GM12878 (cell line): ENCODE results near the gene LIPE. TPM values are rescaled to one million over a fixed set of nuclear protein-coding genes. Genes with fewer than 3 reads are reported as not detected.

Experiments used
- ATAC-seq: fragments of 200-7000 bp; cut with Tn5 transposase; 3 replicates; pipeline ENCODE4 v1.9.1; 2020; ENCODE audit warnings: mild to moderate bottlenecking, moderate library complexity
- BruUV-seq: library from RNA; stranded (reverse); fragments of 400-500 nt; replicated peaks from 2 replicates; lab custom pipeline; 2021; lab: Mats Ljungman, UMichigan
- CTCF ChIA-PET: fragments of 300-600 bp; sonication (Branson Sonifier 250); formaldehyde crosslinking; extraction: SDS; loops from one replicate; lab custom pipeline; 2021; ENCODE audit warnings: inconsistent platforms; lab: Yijun Ruan, JAX
- POLR2A ChIA-PET: fragments of 350-600 bp; formaldehyde crosslinking; extraction: SDS; loops from one replicate; lab custom pipeline; 2021; ENCODE audit warnings: inconsistent platforms; lab: Charles Lee
- RAD21 ChIA-PET: fragments of 300-600 bp; sonication (Branson Sonifier 250); formaldehyde crosslinking; loops from one replicate; lab custom pipeline; 2023; ENCODE audit warnings: antibody characterized with exemption; ENCODE audit not compliant: unreplicated experiment; lab: Charles Lee
- SMC1A ChIA-PET: fragments of 300-600 bp; sonication (Branson Sonifier 250); formaldehyde crosslinking; loops from one replicate; lab custom pipeline; 2023; ENCODE audit not compliant: unreplicated experiment, uncharacterized antibody; lab: Charles Lee
- DNase-seq: peaks from one replicate; pipeline ENCODE4 v3.0.0-alpha.2; 2011; ENCODE audit warnings: low read depth, low spot score
- FAIRE-seq: peaks from 3 replicates; lab custom pipeline; 2011; peaks lifted over from hg19 to GRCh38; lab: Jason Lieb, UNC
- H2AFZ ChIP-seq: 2 replicates; pipeline ENCODE4 v1.6.0; 2011; ENCODE audit warnings: low read depth, low read length, control low read depth; ENCODE audit not compliant: control insufficient read depth
- H3K27ac ChIP-seq: 2 replicates; pipeline ENCODE4 v1.5.1; 2011; ENCODE audit warnings: control low read depth; ENCODE audit not compliant: control insufficient read depth, insufficient read depth
- H3K27me3 ChIP-seq, 2 experiments: replicated peaks in 1 of 2; 2 replicates each; pipeline versions ENCODE4 v1.6.0 to v1.6.1; 2011; ENCODE audit warnings: low read length in 1 of 2; ENCODE audit not compliant: control insufficient read depth in 2 of 2, insufficient read depth in 2 of 2
- H3K36me3 ChIP-seq, 2 experiments: 2 replicates each; pipeline ENCODE4 v1.5.1; 2011; ENCODE audit warnings: low read length in 1 of 2; ENCODE audit not compliant: control insufficient read depth in 2 of 2, insufficient read depth in 2 of 2
- H3K4me1 ChIP-seq: 2 replicates; pipeline ENCODE4 v1.6.1; 2011; ENCODE audit warnings: mild to moderate bottlenecking, low read length, moderate library complexity, mixed read lengths; ENCODE audit not compliant: control insufficient read depth, insufficient read depth
- H3K4me2 ChIP-seq: 2 replicates; pipeline ENCODE4 v1.6.0; 2011; ENCODE audit warnings: control low read depth; ENCODE audit not compliant: control insufficient read depth, insufficient read depth
- H3K4me3 ChIP-seq: fragments of 200-600 bp; sonication (generic); 2 replicates; pipeline ENCODE4 v1.5.1; 2016
- H3K79me2 ChIP-seq: 2 replicates; pipeline ENCODE4 v1.6.0; 2011; ENCODE audit warnings: low read length; ENCODE audit not compliant: control insufficient read depth, insufficient read depth
- H3K9ac ChIP-seq: 2 replicates; pipeline ENCODE4 v1.8.0; 2011; ENCODE audit warnings: low read length, control low read depth, mixed read lengths; ENCODE audit not compliant: control insufficient read depth, insufficient read depth
- H3K9me3 ChIP-seq: replicated peaks from 3 replicates; pipeline ENCODE4 v1.5.1; 2011; ENCODE audit warnings: mild to moderate bottlenecking, low read length; ENCODE audit not compliant: control insufficient read depth, insufficient read depth
- H4K20me1 ChIP-seq: 2 replicates; pipeline ENCODE4 v1.6.0; 2011; ENCODE audit not compliant: control insufficient read depth, insufficient read depth
- CREB1 ChIP-seq: IDR thresholded peaks from 2 replicates; pipeline ENCODE4 v1.6.1; 2012; ENCODE audit warnings: low read depth, mild to moderate bottlenecking, inconsistent platforms
- HSF1 ChIP-seq: fragments of 150-350 bp; IDR thresholded peaks from 2 replicates; pipeline ENCODE4 v1.6.1; 2014; ENCODE audit warnings: mild to moderate bottlenecking, low read depth, low read length
- JUNB ChIP-seq: IDR thresholded peaks from 2 replicates; pipeline ENCODE4 v1.6.1; 2016; ENCODE audit warnings: antibody characterized with exemption, mild to moderate bottlenecking
- PAX8 ChIP-seq: fragments of 450-650 bp; IDR thresholded peaks from 2 replicates; pipeline ENCODE4 v1.6.1; 2017; ENCODE audit warnings: mild to moderate bottlenecking, moderate library complexity
- RCOR1 ChIP-seq: conservative IDR thresholded peaks from 2 replicates; pipeline ENCODE4 v1.6.1; 2012; ENCODE audit warnings: low read depth, low read length, improper control_type of control experiment
- STAT3 ChIP-seq: IDR thresholded peaks from 2 replicates; pipeline ENCODE4 v1.6.1; 2011; ENCODE audit warnings: low read depth, low read length, improper control_type of control experiment
- ZBTB4 ChIP-seq: fragments of 450-650 bp; formaldehyde crosslinking; IDR thresholded peaks from 2 replicates; pipeline ENCODE4 v1.4.0; 2022; ENCODE audit warnings: mild to moderate bottlenecking, moderate library complexity
- WGBS: methylation state at CpG from one replicate; pipeline ENCODE4 v1.1.6; 2016; ENCODE audit warnings: low lambda C conversion rate; ENCODE audit not compliant: insufficient replicate concordance, insufficient coverage; ENCODE audit errors: missing lambda C conversion rate; 5-methylcytosine and 5-hydroxymethylcytosine counted together
- in situ Hi-C: fragments of 300-500 bp; cut with MboI; formaldehyde crosslinking; loops from 9 replicates; pipeline ENCODE4 v1.14.3; 2018; ENCODE audit warnings: mixed read lengths
- intact Hi-C: fragments of 100-400 bp; cut with micrococcal nuclease; formaldehyde crosslinking; loops from one replicate; pipeline ENCODE4 v1.14.2; 2022; ENCODE audit not compliant: unreplicated experiment
- polyA plus RNA-seq, 11 experiments: library from polyadenylated mRNA; depleted of rRNA in 4 of 11; unstranded in 6 of 11; stranded (reverse) in 5 of 11; fragments of >200 nt; fragmentation: Nextera tagmentation in 4 of 11; fragmentation: Illumina TruSeq in 1 of 11; extraction: Ambion mirVana in 4 of 11; extraction: Trizol in 1 of 11; gene quantifications; 1 replicate in 1 of 11; 2 replicates in 10 of 11; pipeline versions ENCODE4 v1.2.1 to v1.2.3, GENCODE V29; 2011 to 2016; ENCODE audit warnings: inconsistent platforms in 2 of 11, missing spikeins in 2 of 11, low read depth in 1 of 11
- total RNA-seq, 4 experiments: library from RNA; depleted of rRNA in 3 of 4; stranded (reverse); fragments of >200 nt in 3 of 4; fragmentation: Illumina TruSeq in 1 of 4; extraction: Trizol in 1 of 4; gene quantifications; 2 replicates each; pipeline versions ENCODE4 v1.2.1 to v1.2.3, GENCODE V29; 2013 to 2021

LIPE gene
- total and polyA plus RNA-seq, 10 of the 15 experiments (the other 5 are each of a cell fraction or from before 2014, with no cell fraction given), result 0.02 to 33.3 (median 9.5) TPM

GRCh38 chr19:42443944-42444398, 16.8 kb upstream of the LIPE start:
- DNase-seq (no peak), FAIRE-seq (no peak)
- Histone ChIP-seq H3K4me1 (no peaks in the 10 kb centered on the region), H3K9me3 (no peaks in the 10 kb centered on the region), H3K79me2 (no peaks in the 10 kb centered on the region), H3K9ac (no peak overlapping the region), H3K27me3 (no peaks in the 10 kb centered on the region), H3K27ac (no peak overlapping the region)
- intact Hi-C loops, result no loop called here
- 10% methylated on average over 4 of the region's 4 CpGs for WGBS
- in situ Hi-C loops, result no loop called here
- BruUV-seq, result no TSS peak
- ChIA-PET SMC1A (no interaction called here), POLR2A (no interaction called here), RAD21 (no interaction called here)
- TF ChIP-seq ZBTB4 (CRISPR knock-in tag) (no peak), HSF1 (no peak), PAX8 (no peak), CREB1 (no peak), STAT3 (no peak), JUNB (no peak), RCOR1 (no peak)
- TF ChIP-seq, all 136 proteins: peak for 0
- H3K36me3 ChIP-seq, result no peaks in the 10 kb centered on the region
- no peak overlapping the region for H3K4me2 ChIP-seq
- no peaks in the 10 kb centered on the region for H4K20me1 ChIP-seq
- no peak overlapping the region for H2AFZ ChIP-seq
- ATAC-seq, result no peak
- no peak overlapping the region for H3K4me3 ChIP-seq
- CTCF ChIA-PET, result interaction anchor here (0.6 to 1.2 kb wide), 2 partner anchors 9 to 10 kb away, joined by 3 to 4 read pairs; no protein-coding TSS in a partner anchor
